Measurements from ENCODE around the gene ABR. TPM values are rescaled to one million over a fixed set of nuclear protein-coding genes. Genes with fewer than 3 reads are reported as not detected.
A peak's percentile ranks its signal among the peaks of the same experiment; 100 is the strongest.
"Not testable (repeated sequence)": the region's sequence is repeated elsewhere in the genome, so short reads cannot be mapped to it uniquely, and the experiment has no call there.

ABR gene
- total RNA-seq, 2 experiments from 2014 or later = 32.1 to 33.4 TPM

- Mint-ChIP-seq H3K4me1 (ENCODE audit: low read depth) (no peaks in the 10 kb centered on the region), H3K9me3 (no peaks in the 10 kb centered on the region), H3K27me3 (ENCODE audit: low read depth) (no peaks in the 10 kb centered on the region), H3K36me3 (ENCODE audit: low read depth) (no peaks in the 10 kb centered on the region), H3K27ac (no peak overlapping the region), H3K4me3 (no peak overlapping the region)
- CTCF ChIA-PET = no interaction called here
- DNase-seq = no peak
- intact Hi-C loops (cut with micrococcal nuclease) = no loop called here
Measured at GRCh38 chr17:1149869-1150268, 29.9 kb downstream of the ABR start.

- no peaks in the 10 kb centered on the region for H3K27me3 Mint-ChIP-seq (ENCODE audit: low read depth)
- peak; percentile 11 for DNase-seq
Measured at GRCh38 chr17:1147664-1148063, 32.1 kb downstream of the ABR start.

GRCh38 chr17:1146561-1147265 lies 33.1 kb downstream of the ABR start:
- Mint-ChIP-seq H3K4me1 (ENCODE audit: low read depth) (no peaks in the 10 kb centered on the region), H3K36me3 (ENCODE audit: low read depth) (no peaks in the 10 kb centered on the region), H3K9me3 (no peaks in the 10 kb centered on the region), H3K4me3 (no peak overlapping the region), H3K27me3 (ENCODE audit: low read depth) (no peaks in the 10 kb centered on the region), H3K27ac (no peak overlapping the region)
- DNase-seq = no peak
- intact Hi-C loops (cut with micrococcal nuclease) = no loop called here
- CTCF ChIA-PET = no interaction called here

More at GRCh38 chr17:1147664-1148063, 32.1 kb downstream of the ABR start:
- CTCF ChIA-PET = no interaction called here
- H3K9me3 Mint-ChIP-seq = no peaks in the 10 kb centered on the region
- H3K27ac Mint-ChIP-seq = no peak overlapping the region
- intact Hi-C loops (cut with micrococcal nuclease) = no loop called here
- no peaks in the 10 kb centered on the region for H3K4me1 Mint-ChIP-seq (ENCODE audit: low read depth)
- no peaks in the 10 kb centered on the region for H3K36me3 Mint-ChIP-seq (ENCODE audit: low read depth)
- H3K4me3 Mint-ChIP-seq = no peak overlapping the region

GRCh38 chr17:1145311-1145986 lies 34.3 kb downstream of the ABR start:
- intact Hi-C loops (cut with micrococcal nuclease) = no loop called here
- H3K27ac Mint-ChIP-seq = no peak overlapping the region
- no peak for DNase-seq
- H3K4me1 Mint-ChIP-seq (ENCODE audit: low read depth) = no peaks in the 10 kb centered on the region
- no peaks in the 10 kb centered on the region for H3K27me3 Mint-ChIP-seq (ENCODE audit: low read depth)
- H3K4me3 Mint-ChIP-seq = no peak overlapping the region
- CTCF ChIA-PET = no interaction called here
- no peaks in the 10 kb centered on the region for H3K9me3 Mint-ChIP-seq
- no peaks in the 10 kb centered on the region for H3K36me3 Mint-ChIP-seq (ENCODE audit: low read depth)

GRCh38 chr17:1144162-1144561 lies 35.6 kb downstream of the ABR start:
- CTCF ChIA-PET = no interaction called here
- H3K36me3 Mint-ChIP-seq (ENCODE audit: low read depth) = no peaks in the 10 kb centered on the region
- no peak overlapping the region for H3K4me3 Mint-ChIP-seq
- H3K27me3 Mint-ChIP-seq (ENCODE audit: low read depth) = no peaks in the 10 kb centered on the region
- no peak overlapping the region for H3K27ac Mint-ChIP-seq
- H3K9me3 Mint-ChIP-seq = no peaks in the 10 kb centered on the region
- intact Hi-C loops (cut with micrococcal nuclease) = no loop called here
- no peak for DNase-seq
- H3K4me1 Mint-ChIP-seq (ENCODE audit: low read depth) = no peaks in the 10 kb centered on the region

GRCh38 chr17:1143573-1143972 lies 36.2 kb downstream of the ABR start:
- no peaks in the 10 kb centered on the region for H3K27me3 Mint-ChIP-seq (ENCODE audit: low read depth)
- no peak overlapping the region for H3K27ac Mint-ChIP-seq
- no peak for DNase-seq
- H3K36me3 Mint-ChIP-seq (ENCODE audit: low read depth) = no peaks in the 10 kb centered on the region
- no peaks in the 10 kb centered on the region for H3K4me1 Mint-ChIP-seq (ENCODE audit: low read depth)
- CTCF ChIA-PET = no interaction called here
- intact Hi-C loops (cut with micrococcal nuclease) = no loop called here
- no peak overlapping the region for H3K4me3 Mint-ChIP-seq
- H3K9me3 Mint-ChIP-seq = no peaks in the 10 kb centered on the region

GRCh38 chr17:1142561-1142971 lies 37.2 kb downstream of the ABR start:
- Mint-ChIP-seq H3K4me1 (ENCODE audit: low read depth) (no peaks in the 10 kb centered on the region), H3K36me3 (ENCODE audit: low read depth) (no peaks in the 10 kb centered on the region), H3K4me3 (no peak overlapping the region), H3K27ac (no peak overlapping the region), H3K27me3 (ENCODE audit: low read depth) (no peaks in the 10 kb centered on the region), H3K9me3 (no peaks in the 10 kb centered on the region)
- CTCF ChIA-PET = no interaction called here
- intact Hi-C loops (cut with micrococcal nuclease) = no loop called here
- DNase-seq = no peak

- Mint-ChIP-seq H3K27me3 (ENCODE audit: low read depth) (no peaks in the 10 kb centered on the region), H3K36me3 (ENCODE audit: low read depth) (no peaks in the 10 kb centered on the region), H3K9me3 (no peaks in the 10 kb centered on the region), H3K4me3 (no peak overlapping the region), H3K27ac (no peak overlapping the region), H3K4me1 (ENCODE audit: low read depth) (no peaks in the 10 kb centered on the region)
- intact Hi-C loops (cut with micrococcal nuclease) = no loop called here
- DNase-seq = no peak
- CTCF ChIA-PET = interaction anchor here (1.1 kb wide), 1 partner anchor 50 kb away, joined by 7 read pairs; no protein-coding TSS in a partner anchor
Measured at GRCh38 chr17:1137465-1137894, 42.3 kb downstream of the ABR start.

GRCh38 chr17:1136748-1137147 lies 43.0 kb downstream of the ABR start:
- H3K9me3 Mint-ChIP-seq = peaks cover 2% of the 10 kb centered on the region
- intact Hi-C loops (cut with micrococcal nuclease) = no loop called here
- H3K4me3 Mint-ChIP-seq = no peak overlapping the region
- H3K4me1 Mint-ChIP-seq (ENCODE audit: low read depth) = no peaks in the 10 kb centered on the region
- no peak overlapping the region for H3K27ac Mint-ChIP-seq
- CTCF ChIA-PET = no interaction called here
- H3K36me3 Mint-ChIP-seq (ENCODE audit: low read depth) = no peaks in the 10 kb centered on the region
- no peak for DNase-seq
- H3K27me3 Mint-ChIP-seq (ENCODE audit: low read depth) = no peaks in the 10 kb centered on the region

GRCh38 chr17:1134634-1135324 lies 45.0 kb downstream of the ABR start:
- no peaks in the 10 kb centered on the region for H3K36me3 Mint-ChIP-seq (ENCODE audit: low read depth)
- CTCF ChIA-PET = no interaction called here
- H3K9me3 Mint-ChIP-seq = peaks cover 2% of the 10 kb centered on the region
- DNase-seq = no peak
- H3K4me1 Mint-ChIP-seq (ENCODE audit: low read depth) = no peaks in the 10 kb centered on the region
- intact Hi-C loops (cut with micrococcal nuclease) = no loop called here
- no peak overlapping the region for H3K27ac Mint-ChIP-seq
- H3K27me3 Mint-ChIP-seq (ENCODE audit: low read depth) = no peaks in the 10 kb centered on the region
- H3K4me3 Mint-ChIP-seq = no peak overlapping the region

GRCh38 chr17:1130191-1130590 lies 49.6 kb downstream of the ABR start:
- intact Hi-C loops (cut with micrococcal nuclease) = no loop called here
- H3K27me3 Mint-ChIP-seq (ENCODE audit: low read depth) = no peaks in the 10 kb centered on the region
- peaks cover 2% of the 10 kb centered on the region for H3K9me3 Mint-ChIP-seq
- H3K4me3 Mint-ChIP-seq = no peak overlapping the region
- no peaks in the 10 kb centered on the region for H3K4me1 Mint-ChIP-seq (ENCODE audit: low read depth)
- H3K27ac Mint-ChIP-seq = no peak overlapping the region
- CTCF ChIA-PET = interaction anchor here (0.6 kb wide), 1 partner anchor 58 kb away, joined by 3 read pairs; no protein-coding TSS in a partner anchor
- H3K36me3 Mint-ChIP-seq (ENCODE audit: low read depth) = peaks cover 1% of the 10 kb centered on the region
- DNase-seq = no peak

- H3K4me3 Mint-ChIP-seq; H3K9me3 Mint-ChIP-seq; H3K4me1 Mint-ChIP-seq (ENCODE audit: low read depth); intact Hi-C loops (cut with micrococcal nuclease); H3K27ac Mint-ChIP-seq; H3K36me3 Mint-ChIP-seq (ENCODE audit: low read depth); H3K27me3 Mint-ChIP-seq (ENCODE audit: low read depth); DNase-seq: not testable (repeated sequence)
- CTCF ChIA-PET = interaction anchor here (0.6 kb wide), 2 partner anchors 59 to 615 kb away, joined by 3 read pairs; no protein-coding TSS in a partner anchor
Measured at GRCh38 chr17:1128463-1128862, 51.3 kb downstream of the ABR start.
